Activated CD8-positive, alpha-beta memory T cell treated with anti-CD3 and anti-CD28 coated beads for 36 hours (primary cell): ENCODE results near the gene RHOBTB1. TPM values are rescaled to one million over a fixed set of nuclear protein-coding genes. Genes with fewer than 3 reads are reported as not detected.
"Not testable (repeated sequence)": the region's sequence is repeated elsewhere in the genome, so short reads cannot be mapped to it uniquely, and the experiment has no call there.

Experiments used
- CTCF ChIA-PET: fragments of 350-600 bp; sonication (Branson Sonifier 250); formaldehyde crosslinking; loops from one replicate; lab custom pipeline; 2021; ENCODE audit warnings: antibody characterized with exemption; lab: Charles Lee
- POLR2A ChIA-PET: fragments of 350-600 bp; sonication (Branson Sonifier 250); formaldehyde crosslinking; loops from one replicate; lab custom pipeline; 2021; ENCODE audit warnings: antibody characterized with exemption; lab: Charles Lee
- total RNA-seq, 2 experiments: library from RNA; stranded (reverse); gene quantifications; one replicate each; pipeline ENCODE4 v1.2.3, GENCODE V29; 2021

RHOBTB1 gene
- total RNA-seq, 2 experiments from 2014 or later = not detected

- POLR2A ChIA-PET = no interaction called here
- CTCF ChIA-PET = no interaction called here
Observed at GRCh38 chr10:60842694-60843093, 101.3 kb downstream of the RHOBTB1 start.

GRCh38 chr10:60841227-60841626 lies 102.8 kb downstream of the RHOBTB1 start:
- POLR2A ChIA-PET, CTCF ChIA-PET: not testable (repeated sequence)

- ChIA-PET POLR2A (no interaction called here), CTCF (no interaction called here)
Observed at GRCh38 chr10:60835049-60835448, 108.9 kb downstream of the RHOBTB1 start.

GRCh38 chr10:60834401-60834800 lies 109.6 kb downstream of the RHOBTB1 start:
- ChIA-PET POLR2A (no interaction called here), CTCF (no interaction called here)

GRCh38 chr10:60832136-60832535 lies 111.8 kb downstream of the RHOBTB1 start:
- POLR2A ChIA-PET, CTCF ChIA-PET: not testable (repeated sequence)

GRCh38 chr10:60828489-60828852 lies 115.5 kb downstream of the RHOBTB1 start:
- ChIA-PET CTCF (interaction anchor here (0.6 kb wide), 1 partner anchor 12 kb away, joined by 3 read pairs; no protein-coding TSS in a partner anchor), POLR2A (no interaction called here)

- ChIA-PET POLR2A (no interaction called here), CTCF (no interaction called here)
Observed at GRCh38 chr10:60827791-60828488, 116.0 kb downstream of the RHOBTB1 start.

- ChIA-PET CTCF (interaction anchor here (0.6 kb wide), 1 partner anchor 925 kb away, joined by 3 read pairs; no protein-coding TSS in a partner anchor), POLR2A (no interaction called here)
Observed at GRCh38 chr10:60825520-60825919, 118.5 kb downstream of the RHOBTB1 start.

- POLR2A ChIA-PET = no interaction called here
- CTCF ChIA-PET = no interaction called here
Observed at GRCh38 chr10:60823324-60823723, 120.7 kb downstream of the RHOBTB1 start.

GRCh38 chr10:60822809-60823208 lies 121.2 kb downstream of the RHOBTB1 start:
- CTCF ChIA-PET = no interaction called here
- POLR2A ChIA-PET = no interaction called here

GRCh38 chr10:60821656-60822055 lies 122.3 kb downstream of the RHOBTB1 start:
- POLR2A ChIA-PET = no interaction called here

GRCh38 chr10:60820093-60820754 lies 123.8 kb downstream of the RHOBTB1 start:
- POLR2A ChIA-PET = no interaction called here
- CTCF ChIA-PET = interaction anchor here (0.9 kb wide), 1 partner anchor 145 kb away, joined by 3 read pairs; no protein-coding TSS in a partner anchor

More at GRCh38 chr10:60821656-60822055, 122.3 kb downstream of the RHOBTB1 start:
- CTCF ChIA-PET = no interaction called here

Other genes starting within 250 kb of the RHOBTB1 start
- 10 to 100 TPM; 77.5 to 78.0 TPM for gene CDK1, start 165.7 kb downstream of the RHOBTB1 start, total RNA-seq